Measurements from ENCODE around the gene CCDC68.
"Not testable (repeated sequence)": the region's sequence is repeated elsewhere in the genome, so short reads cannot be mapped to it uniquely, and the experiment has no call there.

The CCDC68 gene

GRCh38 chr18:54958704-54959625, at the start of gene CCDC68:
Gene CCDC68, minus strand, starts transcription at chr18:54959461. Its CDS starts 16,670 bp downstream, at chr18:54942791.
- no peak for DNase-seq

- DNase-seq = no peak
These were observed 48.3 kb upstream of the CCDC68 start for GRCh38 chr18:55007602-55008001.

GRCh38 chr18:55003695-55004094, 44.4 kb upstream of the CCDC68 start:
- DNase-seq = no peak

GRCh38 chr18:55002261-55002660, 43.0 kb upstream of the CCDC68 start:
- DNase-seq = no peak

GRCh38 chr18:55001394-55002024, 42.2 kb upstream of the CCDC68 start:
- DNase-seq = no peak

- no peak for DNase-seq
These were observed 41.3 kb upstream of the CCDC68 start for GRCh38 chr18:55000529-55000928.

- DNase-seq = no peak
These were observed 39.8 kb upstream of the CCDC68 start for GRCh38 chr18:54999016-54999415.

GRCh38 chr18:54995421-54996143, 36.3 kb upstream of the CCDC68 start:
- DNase-seq = peak; percentile 55

GRCh38 chr18:54991981-54992380, 32.7 kb upstream of the CCDC68 start:
- no peak for DNase-seq

GRCh38 chr18:54984908-54985307, 25.6 kb upstream of the CCDC68 start:
- DNase-seq = no peak

GRCh38 chr18:54983791-54984190, 24.5 kb upstream of the CCDC68 start:
- DNase-seq = no peak

- peak; percentile 47 for DNase-seq
These were observed 23.9 kb upstream of the CCDC68 start for GRCh38 chr18:54983041-54983686.

GRCh38 chr18:54981076-54981475, 21.8 kb upstream of the CCDC68 start:
- no peak for DNase-seq

GRCh38 chr18:54975598-54975997, 16.3 kb upstream of the CCDC68 start:
- DNase-seq = no peak

GRCh38 chr18:54973046-54973445, 13.8 kb upstream of the CCDC68 start:
- no peak for DNase-seq

- DNase-seq = no peak
These were observed 9.5 kb upstream of the CCDC68 start for GRCh38 chr18:54968807-54969206.

GRCh38 chr18:54968237-54968636, 9.0 kb upstream of the CCDC68 start:
- DNase-seq = not testable (repeated sequence)

GRCh38 chr18:54967786-54968185, 8.5 kb upstream of the CCDC68 start:
- DNase-seq = no peak

GRCh38 chr18:54964741-54965140, 5.5 kb upstream of the CCDC68 start:
- no peak for DNase-seq

GRCh38 chr18:54962919-54963645, 3.8 kb upstream of the CCDC68 start:
- peak; percentile 53 for DNase-seq

GRCh38 chr18:54961868-54962267, 2.6 kb upstream of the CCDC68 start:
- no peak for DNase-seq

- DNase-seq = no peak
These were observed 1.8 kb upstream of the CCDC68 start for GRCh38 chr18:54961016-54961423.
